HG03097 (cell line): ENCODE data around the gene SLC12A6.
"Not testable (repeated sequence)": the region's sequence is repeated elsewhere in the genome, so short reads cannot be mapped to it uniquely, and the experiment has no call there.

ENCODE experiments used
- ATAC-seq: cut with Tn5 transposase; IDR thresholded peaks from one replicate; pipeline ENCODE4 v1.9.1; 2021; ENCODE audit not compliant: unreplicated experiment, low FRiP score

SLC12A6 gene

DNA sequence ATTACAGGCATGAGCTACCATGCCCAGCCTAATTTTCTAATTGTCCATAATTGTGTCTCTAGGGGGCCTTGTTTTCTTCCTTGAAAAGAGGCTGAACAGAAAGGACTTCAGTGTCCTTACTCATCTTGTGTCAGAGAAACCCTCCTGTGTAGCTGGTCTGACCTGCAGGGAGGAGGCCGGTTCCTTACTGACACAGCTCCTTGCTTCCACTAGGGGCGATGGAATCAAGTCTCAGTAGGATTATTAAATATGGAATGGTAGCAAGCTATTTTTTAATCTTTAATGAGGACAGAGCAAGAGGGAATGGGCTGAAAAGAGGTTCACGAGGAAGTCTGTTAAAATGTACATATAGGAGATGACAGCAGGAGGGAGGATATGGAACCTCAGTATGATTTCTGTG is 20.8 kb upstream of the SLC12A6 start:
- no peak for ATAC-seq

DNA sequence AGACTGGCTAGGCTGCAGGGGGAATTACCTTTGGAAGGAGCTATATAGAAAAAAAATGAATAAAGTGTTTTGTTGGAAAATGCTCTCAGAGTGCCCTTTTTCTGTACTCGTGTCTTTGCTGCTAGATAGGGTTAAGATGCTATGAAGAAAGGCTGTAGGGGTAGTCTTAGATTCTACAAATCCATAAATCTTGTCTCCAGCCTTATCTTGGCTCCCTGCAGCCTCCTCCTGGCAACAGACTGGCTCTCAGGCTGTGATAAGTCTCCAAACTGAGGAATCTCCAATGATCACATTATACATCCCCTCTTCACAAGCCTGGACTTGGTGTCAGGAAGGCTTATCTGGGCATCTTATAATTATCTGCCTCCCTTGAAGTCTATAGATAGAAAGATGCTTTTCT is 20.1 kb upstream of the SLC12A6 start:
- no peak for ATAC-seq

DNA sequence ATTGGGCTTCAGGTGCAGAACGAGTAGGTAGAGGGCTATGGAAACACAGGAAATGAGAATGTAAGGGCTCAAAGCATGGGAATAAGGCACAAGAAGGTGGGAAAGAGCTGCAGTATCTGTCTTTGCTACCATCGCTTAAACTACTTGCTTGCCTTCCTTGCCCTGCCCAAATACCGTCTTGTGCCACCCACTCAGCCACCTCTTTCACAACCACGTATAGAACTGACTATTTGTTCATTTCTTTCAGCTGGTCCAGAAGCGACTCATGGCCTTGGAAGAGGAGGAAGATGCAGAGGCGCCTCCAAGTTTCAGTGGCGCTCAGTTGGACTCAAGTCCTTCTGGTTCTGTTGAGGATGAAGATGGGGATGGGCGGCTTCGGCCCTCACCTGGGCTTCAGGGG is 17.7 kb upstream of the SLC12A6 start:
- ATAC-seq, result no peak

DNA sequence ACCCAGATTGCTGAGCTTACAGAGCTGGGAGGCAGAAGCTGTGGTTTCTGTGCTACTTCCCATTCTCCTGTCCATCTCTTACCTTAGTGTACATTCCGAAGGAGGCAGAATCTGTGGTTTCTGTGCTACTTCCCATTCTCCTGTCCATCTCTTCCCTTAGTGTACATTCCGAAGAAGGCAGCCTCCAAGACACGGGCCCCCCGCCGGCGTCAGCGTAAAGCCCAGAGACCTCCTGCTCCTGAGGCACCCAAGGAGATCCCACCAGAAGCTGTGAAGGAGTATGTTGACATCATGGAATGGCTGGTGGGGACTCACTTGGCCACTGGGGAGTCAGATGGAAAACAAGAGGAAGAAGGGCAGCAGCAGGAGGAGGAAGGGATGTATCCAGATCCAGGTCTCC is 16.7 kb upstream of the SLC12A6 start:
- no peak for ATAC-seq

DNA sequence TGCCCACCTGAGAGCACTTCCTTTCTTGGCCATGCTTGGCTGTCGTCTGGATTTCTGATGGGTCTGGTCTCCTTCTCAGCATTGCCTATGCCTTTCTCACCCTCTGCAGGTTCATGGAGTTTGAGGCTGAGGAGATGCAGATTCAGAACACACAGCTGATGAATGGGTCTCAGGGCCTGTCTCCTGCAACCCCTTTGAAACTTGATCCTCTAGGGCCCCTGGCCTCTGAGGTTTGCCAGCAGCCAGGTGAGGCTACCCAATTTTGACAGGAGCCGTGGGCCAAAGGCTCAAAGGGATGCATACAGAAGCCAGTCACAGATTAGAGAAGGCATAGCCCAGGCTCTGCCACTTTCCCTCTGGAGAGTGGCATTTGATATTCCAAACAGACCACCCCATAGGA is 16.0 kb upstream of the SLC12A6 start:
- no peak for ATAC-seq

DNA sequence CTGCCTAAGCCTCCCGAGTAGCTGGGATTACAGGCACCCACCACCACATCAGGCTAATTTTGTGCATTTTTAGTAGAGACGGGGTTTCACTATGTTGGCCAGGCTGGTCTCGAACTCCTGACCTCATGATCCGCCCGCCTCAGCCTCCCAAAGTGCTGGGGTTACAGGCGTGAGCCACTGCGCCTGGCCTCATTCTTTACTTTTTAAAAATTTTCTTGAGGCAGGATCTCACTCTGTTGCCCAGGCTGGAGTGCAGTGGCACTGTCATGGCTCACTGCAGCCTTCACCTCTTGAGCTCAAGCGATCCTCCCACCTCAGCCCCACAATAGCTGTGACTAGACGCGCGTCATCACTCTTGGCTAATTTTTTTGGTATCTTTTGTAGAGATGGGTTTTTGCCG is 15.4 kb upstream of the SLC12A6 start:
- ATAC-seq, result not testable (repeated sequence)

DNA sequence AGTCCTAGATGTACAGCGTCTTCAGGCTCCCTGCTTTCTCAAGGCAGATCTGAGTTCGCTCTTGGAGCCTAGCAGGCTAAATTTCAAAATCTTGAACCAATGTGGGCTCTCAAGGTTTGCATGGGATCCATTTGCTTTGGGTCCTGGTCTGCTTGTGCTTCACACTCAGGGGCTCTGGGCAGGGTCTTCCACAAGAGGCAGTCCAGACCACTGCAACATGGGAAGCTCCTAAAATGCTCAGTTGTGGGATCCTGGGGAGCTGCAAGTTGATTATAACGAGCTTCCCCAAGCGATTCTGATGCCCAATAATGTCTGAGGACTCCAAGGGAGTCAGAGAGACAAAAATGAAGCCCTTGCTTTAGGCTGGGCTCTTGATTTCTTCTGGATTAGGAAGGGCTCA is 12.2 kb upstream of the SLC12A6 start:
- ATAC-seq, result no peak

DNA sequence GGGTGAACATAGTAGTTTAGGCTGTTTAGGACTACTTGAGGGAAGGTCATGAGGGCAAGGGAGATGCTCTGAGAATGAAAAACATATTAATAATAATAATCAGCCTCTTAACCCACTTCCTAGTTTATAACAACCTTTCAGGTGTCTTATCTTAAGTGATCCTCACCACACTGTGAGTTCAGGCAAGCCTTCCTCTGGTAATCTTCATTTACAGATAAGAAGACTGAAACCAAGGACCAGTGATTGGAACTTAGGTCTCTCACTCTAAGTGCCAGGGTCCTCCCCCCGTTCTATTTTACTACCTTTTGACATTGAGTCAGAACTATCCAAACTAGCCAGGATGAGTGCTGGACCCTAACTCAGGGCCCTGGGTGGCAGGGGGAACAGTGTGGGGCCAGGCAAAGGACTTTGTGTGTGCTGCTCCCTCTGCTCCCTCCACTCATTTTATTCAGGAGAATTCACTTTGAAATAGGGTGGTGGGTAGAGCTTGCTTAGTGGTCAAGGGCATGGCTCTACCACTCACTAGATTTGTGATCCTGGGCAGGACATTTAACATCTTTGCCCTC is 11.2 kb upstream of the SLC12A6 start:
- no peak for ATAC-seq

DNA sequence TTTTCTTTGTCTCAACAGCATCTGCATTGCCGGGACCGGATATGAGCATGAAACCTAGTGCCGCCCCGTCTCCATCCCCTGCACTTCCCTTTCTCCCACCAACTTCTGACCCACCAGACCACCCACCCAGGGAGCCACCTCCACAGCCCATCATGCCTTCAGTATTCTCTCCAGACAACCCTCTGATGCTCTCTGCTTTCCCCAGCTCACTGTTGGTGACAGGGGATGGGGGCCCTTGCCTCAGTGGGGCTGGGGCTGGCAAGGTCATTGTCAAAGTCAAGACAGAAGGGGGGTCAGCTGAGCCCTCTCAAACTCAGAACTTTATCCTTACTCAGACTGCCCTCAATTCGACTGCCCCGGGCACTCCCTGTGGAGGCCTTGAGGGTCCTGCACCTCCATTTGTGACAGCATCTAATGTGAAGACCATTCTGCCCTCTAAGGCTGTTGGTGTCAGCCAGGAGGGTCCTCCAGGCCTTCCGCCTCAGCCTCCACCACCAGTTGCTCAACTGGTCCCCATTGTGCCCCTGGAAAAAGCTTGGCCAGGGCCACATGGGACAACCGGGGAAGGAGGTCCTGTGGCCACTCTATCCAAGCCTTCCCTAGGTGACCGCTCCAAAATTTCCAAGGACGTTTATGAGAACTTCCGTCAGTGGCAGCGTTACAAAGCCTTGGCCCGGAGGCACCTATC is 10.5 kb upstream of the SLC12A6 start:
- ATAC-seq, result no peak

DNA sequence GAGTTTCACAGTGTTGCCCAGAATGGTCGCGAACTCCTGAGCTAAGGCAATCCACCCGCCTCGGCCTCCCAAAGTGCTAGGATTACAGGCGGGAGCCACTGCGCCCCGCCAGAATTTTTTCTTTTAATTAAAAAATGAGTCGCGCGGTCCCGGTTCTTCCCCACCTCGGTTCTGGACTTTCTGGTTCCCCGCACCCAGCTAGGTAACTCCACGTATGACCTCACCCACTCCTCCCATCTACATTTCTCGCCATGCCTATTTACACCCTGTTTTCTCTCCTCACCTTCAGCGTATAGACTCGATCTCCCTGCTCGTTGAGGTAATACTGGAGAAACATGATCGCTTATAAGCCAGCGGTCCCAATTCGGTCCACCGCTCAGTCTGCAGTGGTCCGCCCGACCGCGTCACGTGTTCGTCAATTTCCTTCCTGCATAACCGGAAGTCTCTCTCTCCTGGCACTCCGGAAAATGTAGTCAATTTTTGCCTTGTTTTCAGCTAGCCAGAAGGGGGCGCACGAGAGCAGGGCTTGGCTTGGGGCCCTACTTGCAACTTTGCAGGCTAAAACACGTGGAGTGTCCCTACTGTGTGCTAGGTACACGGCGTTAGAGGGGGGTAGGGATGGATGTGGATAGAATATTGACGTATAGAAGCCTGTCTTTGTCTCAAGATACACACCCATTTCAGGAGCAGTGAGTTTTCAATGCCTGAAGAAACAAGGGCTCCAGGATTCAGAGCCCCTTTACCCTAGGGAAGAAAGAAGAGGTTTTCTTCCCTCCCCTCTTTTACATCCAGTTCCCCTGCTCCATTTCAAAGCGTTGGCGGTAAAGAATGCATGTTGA is 5.4 kb upstream of the SLC12A6 start, which contains the start of the genes NOP10 and NUTM1:
Gene NOP10, minus strand, starts transcription at position 400 of the 839 bp plus-strand sequence. Its CDS starts 63 bp downstream, at position 337.
Gene NUTM1, plus strand, starts transcription at position 579 of the 839 bp plus-strand sequence. CDS start 382 bp downstream, outside the sequence.
- ATAC-seq, result peak; percentile 75

DNA sequence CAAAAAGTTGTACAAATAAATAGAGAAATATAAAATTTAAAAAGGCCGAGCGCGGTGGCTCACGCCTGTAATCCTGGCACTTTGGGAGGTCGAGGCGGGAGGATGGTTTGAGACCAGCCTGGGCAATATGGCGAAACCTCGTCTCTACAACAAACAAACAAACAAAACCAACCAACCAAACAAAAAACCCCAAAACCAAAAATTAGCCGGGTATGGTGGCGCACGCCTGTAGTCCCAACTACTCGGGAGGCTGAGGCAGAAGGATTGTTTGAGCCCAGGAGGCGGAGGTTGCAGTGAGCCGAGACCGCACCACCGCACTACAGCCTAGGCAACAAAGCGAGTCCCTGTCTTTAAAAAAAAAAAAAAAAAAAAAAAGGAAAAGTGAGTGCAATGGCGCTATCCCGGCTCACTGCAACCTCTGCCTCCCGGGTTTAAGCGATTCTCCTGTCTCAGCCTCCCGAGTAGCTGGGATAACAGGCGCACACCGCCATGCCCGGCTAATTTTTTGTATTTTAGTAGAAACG is 4.7 kb upstream of the SLC12A6 start:
- ATAC-seq, result not testable (repeated sequence)

DNA sequence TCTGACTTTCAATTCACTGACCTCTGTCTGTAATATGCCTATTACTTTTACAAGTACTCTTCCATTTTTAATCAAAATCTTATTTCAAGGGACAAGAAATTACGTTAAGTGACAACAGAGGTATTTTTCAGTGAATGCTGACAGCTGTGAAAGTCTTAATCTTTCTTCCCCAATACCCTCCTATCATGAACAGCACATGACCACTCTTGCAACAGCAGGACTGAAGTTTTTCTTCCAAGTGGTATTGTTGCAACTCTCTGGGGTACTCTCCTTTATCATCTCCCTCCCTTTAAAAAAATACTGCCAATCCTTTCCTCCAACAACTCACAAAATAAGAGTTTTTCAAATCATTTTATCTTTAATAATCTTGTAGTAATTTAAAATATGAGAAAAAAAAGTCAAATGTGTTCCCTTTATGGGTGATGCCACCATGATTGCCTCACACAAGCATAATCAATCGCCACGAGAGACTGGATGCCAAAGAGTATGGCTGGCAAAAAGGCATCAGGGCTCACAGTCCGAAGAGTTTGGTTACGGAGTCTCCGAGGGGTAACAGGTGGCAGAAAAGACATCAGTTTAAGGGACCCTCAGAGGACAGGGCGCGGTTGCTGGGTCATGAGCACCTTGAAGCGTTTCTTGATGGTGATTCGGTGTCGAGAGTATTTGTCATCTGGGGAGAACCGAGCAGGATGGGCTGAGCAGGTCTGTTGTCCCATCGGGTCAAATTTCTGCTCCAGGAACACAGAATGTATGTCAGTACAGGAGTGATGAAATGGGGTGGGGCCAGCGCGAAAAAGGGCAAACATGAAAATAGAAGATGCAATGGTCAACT is 4.0 kb upstream of the SLC12A6 start:
- ATAC-seq, result no peak

DNA sequence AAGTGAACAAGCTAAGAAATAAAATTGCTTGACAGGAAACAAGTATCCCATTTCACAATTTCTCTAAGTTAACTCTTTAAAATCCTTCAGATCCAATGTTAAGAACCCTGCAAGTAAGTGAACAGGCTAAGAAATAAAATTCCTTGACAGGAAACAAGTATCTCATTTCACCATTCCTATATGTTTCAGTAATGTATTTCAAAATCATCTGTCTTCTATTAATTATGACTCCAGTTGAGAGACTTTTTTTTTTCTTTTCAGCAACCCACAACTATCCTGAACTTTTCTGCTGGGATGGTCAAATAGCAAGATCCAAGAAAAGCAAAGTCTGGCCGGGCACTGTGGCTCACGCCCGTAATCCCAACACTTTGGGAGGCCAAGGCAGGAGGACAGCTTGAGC is 2.4 kb upstream of the SLC12A6 start:
- no peak for ATAC-seq

DNA sequence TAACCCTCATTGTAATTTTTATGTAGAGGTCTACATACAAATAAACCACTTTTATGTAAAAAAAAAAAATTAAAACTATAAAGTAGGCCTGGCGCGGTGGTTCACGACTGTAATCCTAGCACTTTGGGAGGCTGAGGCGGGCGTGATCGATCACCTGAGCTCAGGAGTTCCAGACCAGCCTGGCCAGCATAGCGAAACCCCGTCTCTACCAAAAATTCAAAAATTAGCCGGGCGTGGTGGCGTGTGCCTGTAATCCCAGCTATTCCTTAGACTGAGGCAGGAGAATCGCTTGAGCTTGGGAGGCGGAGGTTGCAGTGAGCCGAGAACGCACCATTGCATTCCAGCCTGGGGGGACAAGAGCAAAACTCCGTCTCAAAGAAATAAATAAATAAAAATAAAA is 766 bp upstream of the SLC12A6 start:
- ATAC-seq, result no peak

DNA sequence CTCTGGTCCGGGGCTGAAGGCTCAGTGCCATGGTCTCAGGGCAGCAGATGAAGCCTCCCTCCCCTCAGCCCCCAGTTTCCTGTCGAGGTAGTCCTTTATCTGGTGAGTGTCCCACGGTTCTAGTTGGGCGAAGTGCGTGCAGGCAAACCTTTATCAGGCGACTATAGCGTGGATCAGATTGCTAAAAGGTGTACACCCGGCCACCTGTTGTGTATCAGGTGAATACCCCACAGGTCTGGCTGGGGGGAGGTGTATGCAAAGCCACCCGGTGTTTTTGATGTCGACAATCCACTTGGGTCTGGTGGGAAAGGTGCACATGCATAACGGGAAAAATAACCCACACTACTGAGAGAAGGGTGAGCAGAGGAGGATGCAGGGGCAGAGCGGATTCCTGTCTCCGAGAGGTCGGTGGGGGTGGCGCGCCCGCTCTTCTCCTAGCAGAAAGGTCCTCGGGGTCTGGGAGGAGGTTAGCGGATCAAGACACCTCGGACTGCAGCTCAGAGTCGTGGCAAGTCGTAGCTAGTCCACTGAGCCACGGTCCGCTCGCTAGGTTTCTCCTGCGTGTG is 507 bp downstream of the SLC12A6 start:
- ATAC-seq, result peak; percentile 4

DNA sequence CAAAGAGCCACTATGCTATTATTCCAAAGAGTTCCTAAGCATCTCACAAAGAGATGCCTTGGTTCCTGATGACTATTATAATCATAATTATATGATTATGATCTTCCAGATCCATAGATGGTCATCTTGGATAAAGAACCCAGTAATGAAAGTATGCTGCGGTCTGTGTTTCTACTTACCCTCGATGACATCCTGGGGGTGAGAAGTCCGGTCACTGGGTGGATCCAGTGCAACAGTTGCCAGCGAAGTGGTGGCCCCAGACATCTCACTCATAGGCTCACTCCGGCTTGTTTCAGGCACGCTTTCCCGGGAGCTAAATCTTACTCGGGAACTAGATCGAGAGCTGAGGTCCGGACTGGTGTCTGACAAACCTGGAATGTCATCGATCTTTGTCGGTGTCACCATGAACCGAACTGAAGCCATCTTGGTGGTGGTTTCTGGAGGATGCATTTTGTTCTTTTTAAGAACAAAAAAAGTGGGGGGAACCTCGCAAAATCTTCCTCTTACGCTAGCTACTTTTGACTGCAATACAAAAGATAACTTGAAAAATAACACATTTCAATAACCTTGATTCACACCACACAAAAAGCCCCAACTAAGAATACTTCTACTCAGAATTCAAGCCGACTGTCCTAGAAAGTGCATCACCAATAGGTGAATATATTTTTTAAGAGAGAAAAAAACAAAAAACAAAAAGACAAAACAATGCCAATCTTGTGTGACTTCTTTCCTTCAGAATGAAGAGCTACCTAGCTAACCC is 1.2 kb downstream of the SLC12A6 start:
- ATAC-seq, result no peak

DNA sequence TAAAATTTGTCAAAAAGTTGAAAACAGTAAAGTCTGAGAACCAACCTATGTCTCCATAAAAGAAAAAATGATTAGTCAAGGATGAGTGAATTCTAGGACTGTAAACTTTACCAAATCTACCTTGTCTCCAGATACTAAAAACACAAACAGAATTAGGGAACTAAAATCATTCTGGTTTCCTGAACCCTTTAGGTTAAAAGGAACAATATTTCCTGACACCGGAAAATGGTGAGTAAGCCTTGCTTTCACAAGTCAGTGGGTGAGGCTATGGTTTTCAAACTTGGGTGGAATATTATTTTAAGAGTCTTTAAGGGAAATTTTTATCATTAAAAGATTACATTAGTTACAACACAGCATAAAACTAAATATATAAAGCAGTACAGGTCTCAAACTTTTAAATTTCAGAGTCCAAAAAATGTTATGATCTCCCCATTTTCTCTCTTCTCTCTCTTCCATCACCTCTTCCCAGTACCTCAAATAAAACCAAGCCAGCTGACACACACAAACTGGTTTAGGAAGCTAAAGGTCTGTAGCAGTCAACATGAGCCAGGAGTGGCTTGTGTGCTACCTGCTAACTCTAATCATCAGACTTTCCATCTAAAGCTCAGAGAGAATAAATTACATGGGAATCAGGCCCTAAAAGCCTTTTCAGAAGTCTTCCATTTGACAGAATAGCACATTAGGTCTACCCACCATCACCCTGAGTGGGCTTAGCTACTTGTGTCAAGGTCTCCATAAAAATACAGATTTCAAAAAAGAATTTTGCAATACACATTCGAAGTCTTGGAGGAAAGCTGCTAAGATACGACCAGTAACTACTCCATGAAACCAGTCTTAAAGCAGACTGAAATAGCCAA is 2.2 kb downstream of the SLC12A6 start:
- no peak for ATAC-seq

DNA sequence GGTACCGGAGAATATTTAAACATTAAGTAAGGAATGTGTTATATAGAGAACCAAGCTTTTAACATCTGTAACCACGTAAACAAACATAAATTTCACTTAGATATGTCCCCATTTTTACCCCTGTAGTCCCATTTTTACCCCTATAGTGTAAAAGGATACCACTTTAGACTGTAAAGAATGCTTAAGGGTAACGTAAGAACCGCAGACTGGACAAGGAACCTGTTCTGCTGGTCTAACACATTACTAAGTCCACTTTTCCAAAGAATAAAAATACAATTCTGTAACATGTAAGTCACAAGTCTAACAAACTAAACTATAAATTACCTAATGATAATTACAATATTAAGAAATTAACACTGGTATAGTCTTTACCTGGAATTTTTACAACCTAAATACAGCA is 2.9 kb downstream of the SLC12A6 start:
- no peak for ATAC-seq
